Breast epithelium (tissue), 3 donors: ENCODE results near the gene TSPEAR.

ENCODE experiments used
- POLR2A ChIP-seq: fragments of 450-650 bp; IDR thresholded peaks from one replicate; pipeline ENCODE4 v1.6.1; 2016; ENCODE audit warnings: antibody characterized with exemption, mild to moderate bottlenecking, moderate library complexity
- TF ChIP-seq, protein P1 (sequence below), 3 donors: fragments of 450-650 bp; IDR thresholded peaks; one replicate each; pipeline ENCODE4 v1.5.1; 2016 to 2017; ENCODE audit warnings: antibody characterized with exemption in 3 of 3, mild to moderate bottlenecking in 3 of 3, moderate library complexity in 3 of 3

DNA sequence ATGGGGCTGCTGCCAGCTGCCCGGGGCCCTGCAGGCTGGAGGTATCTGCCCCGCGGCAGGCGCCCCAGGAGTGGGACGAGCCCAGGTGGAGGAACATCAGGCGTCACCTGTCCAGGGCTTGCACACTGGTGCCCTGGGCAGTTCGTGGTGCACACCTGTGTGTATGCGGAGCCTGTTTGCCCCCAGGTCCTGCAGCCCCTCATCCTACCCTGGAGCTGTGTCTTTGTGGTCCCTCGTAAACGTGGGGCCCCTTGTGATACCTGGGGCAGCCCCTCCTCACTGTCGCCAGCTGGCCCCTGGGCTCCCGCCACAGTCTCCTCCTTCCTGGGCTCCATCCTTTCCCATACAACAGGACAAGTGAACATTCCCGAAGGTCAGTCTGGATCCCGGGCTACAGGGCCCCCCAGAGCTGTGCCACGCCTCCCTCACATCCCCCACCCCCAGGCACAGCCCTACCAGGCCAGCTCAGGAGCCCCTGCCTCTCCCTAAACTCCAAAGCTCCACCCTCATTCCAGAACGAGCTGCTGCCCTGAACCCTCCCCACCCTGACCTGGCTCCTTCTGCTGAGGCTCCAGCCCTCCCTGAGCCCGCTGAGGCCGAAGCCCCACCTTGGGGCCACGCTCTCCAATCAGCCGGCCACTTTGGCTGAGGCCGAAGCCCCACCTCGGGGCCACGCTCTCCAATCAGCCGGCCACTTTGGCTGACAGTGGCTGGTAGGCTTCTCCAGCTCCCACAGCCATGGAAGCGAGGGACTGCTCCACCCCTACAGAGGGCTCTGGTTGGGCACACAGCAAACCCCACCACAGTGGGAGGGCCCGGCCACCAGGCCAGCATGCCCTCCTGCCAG lies 47.6 kb upstream of the TSPEAR start:
- TF ChIP-seq, protein P1, sequence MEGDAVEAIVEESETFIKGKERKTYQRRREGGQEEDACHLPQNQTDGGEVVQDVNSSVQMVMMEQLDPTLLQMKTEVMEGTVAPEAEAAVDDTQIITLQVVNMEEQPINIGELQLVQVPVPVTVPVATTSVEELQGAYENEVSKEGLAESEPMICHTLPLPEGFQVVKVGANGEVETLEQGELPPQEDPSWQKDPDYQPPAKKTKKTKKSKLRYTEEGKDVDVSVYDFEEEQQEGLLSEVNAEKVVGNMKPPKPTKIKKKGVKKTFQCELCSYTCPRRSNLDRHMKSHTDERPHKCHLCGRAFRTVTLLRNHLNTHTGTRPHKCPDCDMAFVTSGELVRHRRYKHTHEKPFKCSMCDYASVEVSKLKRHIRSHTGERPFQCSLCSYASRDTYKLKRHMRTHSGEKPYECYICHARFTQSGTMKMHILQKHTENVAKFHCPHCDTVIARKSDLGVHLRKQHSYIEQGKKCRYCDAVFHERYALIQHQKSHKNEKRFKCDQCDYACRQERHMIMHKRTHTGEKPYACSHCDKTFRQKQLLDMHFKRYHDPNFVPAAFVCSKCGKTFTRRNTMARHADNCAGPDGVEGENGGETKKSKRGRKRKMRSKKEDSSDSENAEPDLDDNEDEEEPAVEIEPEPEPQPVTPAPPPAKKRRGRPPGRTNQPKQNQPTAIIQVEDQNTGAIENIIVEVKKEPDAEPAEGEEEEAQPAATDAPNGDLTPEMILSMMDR (IDR thresholded peaks at IDR 0.05) = no peak
- TF ChIP-seq POLR2A = no peak
